HG03025 (cell line): ENCODE measurements around the gene ELANE.
"Not testable (repeated sequence)": the region's sequence is repeated elsewhere in the genome, so short reads cannot be mapped to it uniquely, and the experiment has no call there.

Source experiments
- ATAC-seq: cut with Tn5 transposase; IDR thresholded peaks from one replicate; pipeline ENCODE4 v1.9.1; 2021; ENCODE audit warnings: mild to moderate bottlenecking, moderate library complexity; ENCODE audit not compliant: unreplicated experiment, low FRiP score

Gene ELANE

GRCh38 chr19:891421-892200 lies 39.5 kb downstream of the ELANE start:
- ATAC-seq: not testable (repeated sequence)

GRCh38 chr19:892243-892893 lies 40.3 kb downstream of the ELANE start:
- no peak for ATAC-seq

GRCh38 chr19:892894-893689 lies 41.0 kb downstream of the ELANE start, which contains the start of the genes MED16 and RNU6-9:
TSS of gene MED16 (minus strand) at chr19:893187. CDS start at chr19:891131, 2,056 bp downstream.
TSS of gene RNU6-9 (plus strand) at chr19:893484.
- peak; percentile 70 for ATAC-seq

GRCh38 chr19:896434-896833 lies 44.3 kb downstream of the ELANE start:
- no peak for ATAC-seq

GRCh38 chr19:896999-897398 lies 44.9 kb downstream of the ELANE start:
- no peak for ATAC-seq

- no peak for ATAC-seq
These were observed 45.4 kb downstream of the ELANE start for GRCh38 chr19:897442-898039.

GRCh38 chr19:898663-899062 lies 46.6 kb downstream of the ELANE start:
- no peak for ATAC-seq

GRCh38 chr19:899336-900042 lies 47.4 kb downstream of the ELANE start:
- no peak for ATAC-seq

- no peak for ATAC-seq
These were observed 47.9 kb downstream of the ELANE start for GRCh38 chr19:900043-900301.

GRCh38 chr19:900302-901111 lies 48.4 kb downstream of the ELANE start:
- ATAC-seq: no peak

- no peak for ATAC-seq
These were observed 49.4 kb downstream of the ELANE start for GRCh38 chr19:901216-902092.

- ATAC-seq: no peak
These were observed 49.9 kb downstream of the ELANE start for GRCh38 chr19:902093-902370.

GRCh38 chr19:902446-903226 lies 50.5 kb downstream of the ELANE start:
- no peak for ATAC-seq

GRCh38 chr19:903266-903797 lies 51.2 kb downstream of the ELANE start:
- no peak for ATAC-seq

GRCh38 chr19:904545-904944 lies 52.4 kb downstream of the ELANE start:
- ATAC-seq: no peak
